ENCODE data around the gene POGLUT3.
A peak's percentile ranks its signal among the peaks of the same experiment; 100 is the strongest.

Gene POGLUT3

GRCh38 chr11:108500169-108500568 is 2.0 kb upstream of the POGLUT3 start:
- DNase-seq = no peak

- DNase-seq = peak; percentile 65
Observed at GRCh38 chr11:108498816-108499408, 728 bp upstream of the POGLUT3 start.

- DNase-seq = peak; percentile 99
Observed at GRCh38 chr11:108497317-108498045, 703 bp downstream of the POGLUT3 start.

- DNase-seq = peak; percentile 58
Observed at GRCh38 chr11:108496643-108497256, 1.4 kb downstream of the POGLUT3 start.

GRCh38 chr11:108495326-108495725 is 2.9 kb downstream of the POGLUT3 start:
- no peak for DNase-seq

GRCh38 chr11:108494182-108494581 is 4.0 kb downstream of the POGLUT3 start:
- no peak for DNase-seq

GRCh38 chr11:108491936-108492335 is 6.2 kb downstream of the POGLUT3 start:
- DNase-seq = no peak

- DNase-seq = no peak
Observed at GRCh38 chr11:108486828-108487227, 11.4 kb downstream of the POGLUT3 start.

GRCh38 chr11:108486331-108486730 is 11.9 kb downstream of the POGLUT3 start:
- no peak for DNase-seq

- DNase-seq = no peak
Observed at GRCh38 chr11:108483163-108483562, 15.0 kb downstream of the POGLUT3 start.

GRCh38 chr11:108474664-108475463 is 23.3 kb downstream of the POGLUT3 start:
- no peak for DNase-seq

- no peak for DNase-seq
Observed at GRCh38 chr11:108472681-108473080, 25.5 kb downstream of the POGLUT3 start.

GRCh38 chr11:108468478-108468864 is 29.7 kb downstream of the POGLUT3 start:
- no peak for DNase-seq

- DNase-seq = peak; percentile 98
Observed at GRCh38 chr11:108467091-108467823, 30.9 kb downstream of the POGLUT3 start, which contains the start of gene C11orf65. C11orf65 (minus strand) TSS chr11:108467529; CDS start chr11:108461559, 5,970 bp downstream.

- DNase-seq = no peak
Observed at GRCh38 chr11:108466405-108466804, 31.8 kb downstream of the POGLUT3 start.

- no peak for DNase-seq
Observed at GRCh38 chr11:108453207-108453835, 44.9 kb downstream of the POGLUT3 start.

Measured in islet precursor cell (in vitro differentiated cells).